Neutrophil (primary cell): ENCODE data around the gene GALNT6.

Experiments
- H3K27ac ChIP-seq: fragments of 200-600 bp; sonication (generic); 2 replicates; pipeline ENCODE4 v1.5.1; 2016; ENCODE audit warnings: mild to moderate bottlenecking, moderate library complexity
- H3K27me3 ChIP-seq: fragments of 200-600 bp; sonication (generic); 2 replicates; pipeline ENCODE4 v1.6.0; 2016; ENCODE audit warnings: mild to moderate bottlenecking
- H3K36me3 ChIP-seq: fragments of 200-600 bp; sonication (generic); 2 replicates; pipeline ENCODE4 v1.5.1; 2017
- H3K4me1 ChIP-seq, 2 experiments: fragments of 200-600 bp in 1 of 2; sonication (generic) in 1 of 2; 1 replicate in 1 of 2; 2 replicates in 1 of 2; pipeline versions ENCODE4 v1.5.1 to v1.6.1; 2013 to 2016; ENCODE audit warnings: low read depth in 1 of 2, low read length in 1 of 2, mild to moderate bottlenecking in 1 of 2, moderate library complexity in 1 of 2; ENCODE audit not compliant: control insufficient read depth in 1 of 2, insufficient read depth in 1 of 2
- H3K4me3 ChIP-seq, 2 experiments: fragments of 200-600 bp in 1 of 2; sonication (generic) in 1 of 2; 1 replicate in 1 of 2; 2 replicates in 1 of 2; pipeline ENCODE4 v1.5.1; 2013 to 2016; ENCODE audit warnings: low read depth in 1 of 2, low read length in 1 of 2, mild to moderate bottlenecking in 1 of 2, moderate library complexity in 1 of 2
- H3K9me3 ChIP-seq: fragments of 200-600 bp; sonication (generic); 2 replicates; pipeline ENCODE4 v1.5.1; 2016
- TF ChIP-seq, protein P1 (sequence below): fragments of 200-600 bp; sonication (generic); IDR thresholded peaks from 2 replicates; pipeline ENCODE4 v1.5.1; 2016; ENCODE audit warnings: antibody characterized with exemption

Gene GALNT6

GRCh38 chr12:51386351-51386750, 4.9 kb downstream of the GALNT6 start:
- H3K36me3 ChIP-seq = no peaks in the 10 kb centered on the region
- peaks cover 12% of the 10 kb centered on the region for H3K27me3 ChIP-seq
- TF ChIP-seq, protein P1, sequence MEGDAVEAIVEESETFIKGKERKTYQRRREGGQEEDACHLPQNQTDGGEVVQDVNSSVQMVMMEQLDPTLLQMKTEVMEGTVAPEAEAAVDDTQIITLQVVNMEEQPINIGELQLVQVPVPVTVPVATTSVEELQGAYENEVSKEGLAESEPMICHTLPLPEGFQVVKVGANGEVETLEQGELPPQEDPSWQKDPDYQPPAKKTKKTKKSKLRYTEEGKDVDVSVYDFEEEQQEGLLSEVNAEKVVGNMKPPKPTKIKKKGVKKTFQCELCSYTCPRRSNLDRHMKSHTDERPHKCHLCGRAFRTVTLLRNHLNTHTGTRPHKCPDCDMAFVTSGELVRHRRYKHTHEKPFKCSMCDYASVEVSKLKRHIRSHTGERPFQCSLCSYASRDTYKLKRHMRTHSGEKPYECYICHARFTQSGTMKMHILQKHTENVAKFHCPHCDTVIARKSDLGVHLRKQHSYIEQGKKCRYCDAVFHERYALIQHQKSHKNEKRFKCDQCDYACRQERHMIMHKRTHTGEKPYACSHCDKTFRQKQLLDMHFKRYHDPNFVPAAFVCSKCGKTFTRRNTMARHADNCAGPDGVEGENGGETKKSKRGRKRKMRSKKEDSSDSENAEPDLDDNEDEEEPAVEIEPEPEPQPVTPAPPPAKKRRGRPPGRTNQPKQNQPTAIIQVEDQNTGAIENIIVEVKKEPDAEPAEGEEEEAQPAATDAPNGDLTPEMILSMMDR = no peak
- no peaks in the 10 kb centered on the region for H3K9me3 ChIP-seq
- H3K4me1 ChIP-seq = peaks cover 6 to 7% of the 10 kb centered on the region in 2 experiments
- H3K27ac ChIP-seq = no peak overlapping the region
- H3K4me3 ChIP-seq = no peak overlapping the region

DNA sequence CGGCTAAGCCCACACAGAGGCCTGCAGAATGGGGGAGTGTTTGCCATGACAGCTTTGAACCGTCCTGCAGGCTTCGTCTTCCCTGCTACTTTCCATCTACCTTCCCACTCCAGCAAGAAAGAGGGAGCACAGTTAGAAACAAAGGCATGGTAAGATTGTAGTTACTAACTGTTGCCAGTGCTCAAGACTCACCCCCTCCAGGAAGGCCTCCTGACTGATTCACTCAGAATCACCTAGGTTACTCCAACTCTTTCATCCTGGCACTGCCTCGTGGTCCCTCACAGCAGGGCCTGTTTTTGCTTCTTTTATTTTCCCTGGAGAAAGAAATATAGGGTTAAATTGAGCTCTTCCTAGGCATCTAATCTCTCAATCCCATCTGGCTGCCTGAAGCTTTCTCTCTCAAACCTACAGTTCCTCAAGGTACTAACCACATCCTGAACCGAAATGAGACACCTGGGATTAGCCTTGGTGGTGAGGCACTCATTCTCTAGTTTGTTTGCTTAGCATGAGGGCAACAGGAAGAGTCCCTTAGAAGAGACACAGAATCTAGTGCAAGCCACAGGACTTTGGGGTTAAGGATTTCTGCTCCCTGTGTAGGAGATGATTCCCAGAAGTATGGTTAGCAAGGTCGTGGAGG, 7.8 kb downstream of the GALNT6 start:
- no peaks in the 10 kb centered on the region for H3K27me3 ChIP-seq
- no peaks in the 10 kb centered on the region for H3K9me3 ChIP-seq
- TF ChIP-seq, protein P1 = no peak
- no peaks in the 10 kb centered on the region for H3K36me3 ChIP-seq
- H3K27ac ChIP-seq = no peak overlapping the region
- H3K4me3 ChIP-seq = no peak overlapping the region
- no peaks in the 10 kb centered on the region for H3K4me1 ChIP-seq

GRCh38 chr12:51382173-51382572, 9.0 kb downstream of the GALNT6 start:
- TF ChIP-seq, protein P1 = no peak
- Histone ChIP-seq H3K9me3 (no peaks in the 10 kb centered on the region), H3K36me3 (no peaks in the 10 kb centered on the region), H3K4me3 (no peak overlapping the region), H3K4me1 (no peaks in the 10 kb centered on the region), H3K27ac (no peak overlapping the region), H3K27me3 (no peaks in the 10 kb centered on the region)

DNA sequence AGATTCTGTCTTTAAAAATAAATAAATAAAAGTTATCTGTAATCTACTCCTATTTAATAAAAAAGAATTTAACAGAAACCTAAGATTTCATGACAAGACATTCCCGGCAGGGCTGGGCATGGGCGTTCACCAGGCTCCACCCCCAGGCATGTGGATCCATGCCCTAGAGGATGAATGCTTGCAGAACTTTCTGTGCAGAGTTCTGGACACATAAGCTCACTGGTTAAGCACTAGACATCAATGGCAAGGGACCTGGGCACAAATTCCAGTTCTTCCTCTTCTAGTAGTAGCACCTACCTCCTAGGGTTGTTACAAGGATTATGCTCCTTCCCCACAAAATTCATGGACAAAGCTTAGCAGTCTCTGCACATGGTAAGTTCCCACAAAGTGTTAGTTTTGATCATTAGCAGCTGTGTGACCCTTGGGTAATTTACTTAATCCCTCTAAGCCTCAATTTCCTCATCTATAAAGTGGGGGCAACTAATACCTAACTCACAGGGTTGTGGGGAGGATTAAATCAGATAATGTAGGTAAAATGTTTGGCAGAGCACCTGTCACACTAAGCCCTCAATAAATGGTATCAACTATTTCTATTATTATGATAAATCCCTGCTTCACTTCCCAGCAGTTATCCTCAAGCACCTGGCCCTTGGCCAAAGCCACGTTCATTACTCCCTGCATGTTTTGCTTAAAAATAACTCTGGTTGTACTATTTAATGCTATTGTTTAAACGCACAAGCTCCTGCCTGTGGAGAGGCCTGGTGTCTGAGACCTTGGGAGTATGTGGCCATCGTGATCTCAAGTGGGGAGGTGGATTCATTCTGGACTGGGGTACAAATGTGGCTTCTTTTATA, 9.8 kb downstream of the GALNT6 start:
- Histone ChIP-seq H3K9me3 (no peaks in the 10 kb centered on the region), H3K4me3 (no peak overlapping the region), H3K4me1 (no peaks in the 10 kb centered on the region), H3K36me3 (no peaks in the 10 kb centered on the region), H3K27ac (no peak overlapping the region), H3K27me3 (no peaks in the 10 kb centered on the region)
- TF ChIP-seq, protein P1 = no peak

GRCh38 chr12:51379571-51379970, 11.6 kb downstream of the GALNT6 start:
- no peaks in the 10 kb centered on the region for H3K36me3 ChIP-seq
- TF ChIP-seq, protein P1 = no peak
- no peak overlapping the region for H3K27ac ChIP-seq
- H3K4me1 ChIP-seq = no peaks in the 10 kb centered on the region
- no peak overlapping the region for H3K4me3 ChIP-seq
- no peaks in the 10 kb centered on the region for H3K9me3 ChIP-seq
- H3K27me3 ChIP-seq = no peaks in the 10 kb centered on the region
